Panc1 (cell line): Measurements from ENCODE around the gene PLB1.

Experiments used
- POLR2AphosphoS5 ChIP-seq: IDR thresholded peaks from 2 replicates; pipeline ENCODE4 v1.6.1; 2012; ENCODE audit warnings: mild to moderate bottlenecking, low read depth, low read length, moderate library complexity
- TF ChIP-seq, protein P1 (sequence below): fragments of 450-650 bp; IDR thresholded peaks from 2 replicates; pipeline ENCODE4 v1.5.1; 2017; ENCODE audit warnings: mild to moderate bottlenecking
- TF ChIP-seq, protein P2 (sequence below), 2 experiments: IDR thresholded peaks; 2 replicates each; pipeline ENCODE4 v1.6.1; 2011 to 2012; ENCODE audit warnings: low read depth in 2 of 2, control low read depth in 1 of 2, low read length in 1 of 2, mild to moderate bottlenecking in 1 of 2, moderate library complexity in 1 of 2; ENCODE audit not compliant: insufficient read depth in 1 of 2

DNA sequence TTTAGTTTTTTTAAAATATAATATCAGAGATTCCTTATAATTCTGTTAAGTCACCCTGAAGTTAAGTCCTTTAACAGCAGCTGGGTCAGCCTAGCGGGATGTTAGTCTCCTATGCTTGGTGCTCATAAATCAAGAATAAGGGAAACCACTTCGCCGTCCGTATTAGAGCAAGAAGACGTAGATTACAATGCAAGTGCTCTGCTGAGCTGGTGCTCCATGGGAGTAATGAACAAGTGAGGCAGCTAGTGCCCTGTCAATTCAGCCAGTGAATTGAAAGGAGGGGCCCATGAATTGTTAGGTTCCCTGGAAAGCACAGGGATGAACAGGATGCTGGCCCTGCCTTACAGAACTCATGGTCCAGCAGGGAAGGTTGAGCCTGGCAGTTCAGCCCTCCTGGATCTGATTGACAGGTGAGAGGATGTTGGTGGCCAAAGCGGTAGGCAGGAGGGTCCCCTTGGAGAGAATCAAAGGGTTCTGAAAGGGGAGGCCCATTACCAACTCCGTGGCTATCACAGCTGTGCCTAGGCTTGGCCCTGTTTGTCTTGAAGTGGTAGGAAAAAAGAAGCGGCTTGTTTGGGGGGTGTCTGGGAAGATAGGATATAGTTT lies 30.8 kb downstream of the PLB1 start:
- TF ChIP-seq, protein P1, sequence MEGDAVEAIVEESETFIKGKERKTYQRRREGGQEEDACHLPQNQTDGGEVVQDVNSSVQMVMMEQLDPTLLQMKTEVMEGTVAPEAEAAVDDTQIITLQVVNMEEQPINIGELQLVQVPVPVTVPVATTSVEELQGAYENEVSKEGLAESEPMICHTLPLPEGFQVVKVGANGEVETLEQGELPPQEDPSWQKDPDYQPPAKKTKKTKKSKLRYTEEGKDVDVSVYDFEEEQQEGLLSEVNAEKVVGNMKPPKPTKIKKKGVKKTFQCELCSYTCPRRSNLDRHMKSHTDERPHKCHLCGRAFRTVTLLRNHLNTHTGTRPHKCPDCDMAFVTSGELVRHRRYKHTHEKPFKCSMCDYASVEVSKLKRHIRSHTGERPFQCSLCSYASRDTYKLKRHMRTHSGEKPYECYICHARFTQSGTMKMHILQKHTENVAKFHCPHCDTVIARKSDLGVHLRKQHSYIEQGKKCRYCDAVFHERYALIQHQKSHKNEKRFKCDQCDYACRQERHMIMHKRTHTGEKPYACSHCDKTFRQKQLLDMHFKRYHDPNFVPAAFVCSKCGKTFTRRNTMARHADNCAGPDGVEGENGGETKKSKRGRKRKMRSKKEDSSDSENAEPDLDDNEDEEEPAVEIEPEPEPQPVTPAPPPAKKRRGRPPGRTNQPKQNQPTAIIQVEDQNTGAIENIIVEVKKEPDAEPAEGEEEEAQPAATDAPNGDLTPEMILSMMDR, result no peak
- TF ChIP-seq POLR2AphosphoS5, result no peak
- TF ChIP-seq, protein P2, sequence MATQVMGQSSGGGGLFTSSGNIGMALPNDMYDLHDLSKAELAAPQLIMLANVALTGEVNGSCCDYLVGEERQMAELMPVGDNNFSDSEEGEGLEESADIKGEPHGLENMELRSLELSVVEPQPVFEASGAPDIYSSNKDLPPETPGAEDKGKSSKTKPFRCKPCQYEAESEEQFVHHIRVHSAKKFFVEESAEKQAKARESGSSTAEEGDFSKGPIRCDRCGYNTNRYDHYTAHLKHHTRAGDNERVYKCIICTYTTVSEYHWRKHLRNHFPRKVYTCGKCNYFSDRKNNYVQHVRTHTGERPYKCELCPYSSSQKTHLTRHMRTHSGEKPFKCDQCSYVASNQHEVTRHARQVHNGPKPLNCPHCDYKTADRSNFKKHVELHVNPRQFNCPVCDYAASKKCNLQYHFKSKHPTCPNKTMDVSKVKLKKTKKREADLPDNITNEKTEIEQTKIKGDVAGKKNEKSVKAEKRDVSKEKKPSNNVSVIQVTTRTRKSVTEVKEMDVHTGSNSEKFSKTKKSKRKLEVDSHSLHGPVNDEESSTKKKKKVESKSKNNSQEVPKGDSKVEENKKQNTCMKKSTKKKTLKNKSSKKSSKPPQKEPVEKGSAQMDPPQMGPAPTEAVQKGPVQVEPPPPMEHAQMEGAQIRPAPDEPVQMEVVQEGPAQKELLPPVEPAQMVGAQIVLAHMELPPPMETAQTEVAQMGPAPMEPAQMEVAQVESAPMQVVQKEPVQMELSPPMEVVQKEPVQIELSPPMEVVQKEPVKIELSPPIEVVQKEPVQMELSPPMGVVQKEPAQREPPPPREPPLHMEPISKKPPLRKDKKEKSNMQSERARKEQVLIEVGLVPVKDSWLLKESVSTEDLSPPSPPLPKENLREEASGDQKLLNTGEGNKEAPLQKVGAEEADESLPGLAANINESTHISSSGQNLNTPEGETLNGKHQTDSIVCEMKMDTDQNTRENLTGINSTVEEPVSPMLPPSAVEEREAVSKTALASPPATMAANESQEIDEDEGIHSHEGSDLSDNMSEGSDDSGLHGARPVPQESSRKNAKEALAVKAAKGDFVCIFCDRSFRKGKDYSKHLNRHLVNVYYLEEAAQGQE (IDR thresholded peaks at IDR 0.05; ENCODE audit: insufficient read depth in 1 of 2, low read depth in 2 of 2, low read length in 1 of 2), result no peak
